ENCODE measurements around the gene SAPCD2. TPM values are rescaled to one million over a fixed set of nuclear protein-coding genes. Genes with fewer than 3 reads are reported as not detected.
A peak's percentile ranks its signal among the peaks of the same experiment; 100 is the strongest.

SAPCD2 gene
- total and polyA plus RNA-seq, 2 experiments from 2014 or later = 13.4 to 60.3 TPM

DNA sequence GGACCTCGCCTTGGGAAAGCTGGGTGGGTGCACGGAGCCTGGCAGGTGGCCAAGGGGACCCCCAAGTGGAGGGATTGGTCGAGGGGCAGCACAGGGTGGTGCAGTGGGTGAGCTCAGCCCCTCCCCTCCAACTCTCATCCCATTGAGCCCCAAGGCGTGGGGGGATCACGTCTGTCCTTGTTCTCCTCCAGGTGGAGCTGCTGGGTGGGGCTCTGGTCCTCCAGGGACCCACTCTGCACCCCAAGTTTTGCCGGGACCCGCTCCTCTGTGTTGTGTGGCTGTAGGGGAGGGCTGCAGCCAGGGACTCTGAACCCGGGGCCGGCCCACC lies 34.9 kb downstream of the SAPCD2 start (continued):
- TF ChIP-seq, protein P1, sequence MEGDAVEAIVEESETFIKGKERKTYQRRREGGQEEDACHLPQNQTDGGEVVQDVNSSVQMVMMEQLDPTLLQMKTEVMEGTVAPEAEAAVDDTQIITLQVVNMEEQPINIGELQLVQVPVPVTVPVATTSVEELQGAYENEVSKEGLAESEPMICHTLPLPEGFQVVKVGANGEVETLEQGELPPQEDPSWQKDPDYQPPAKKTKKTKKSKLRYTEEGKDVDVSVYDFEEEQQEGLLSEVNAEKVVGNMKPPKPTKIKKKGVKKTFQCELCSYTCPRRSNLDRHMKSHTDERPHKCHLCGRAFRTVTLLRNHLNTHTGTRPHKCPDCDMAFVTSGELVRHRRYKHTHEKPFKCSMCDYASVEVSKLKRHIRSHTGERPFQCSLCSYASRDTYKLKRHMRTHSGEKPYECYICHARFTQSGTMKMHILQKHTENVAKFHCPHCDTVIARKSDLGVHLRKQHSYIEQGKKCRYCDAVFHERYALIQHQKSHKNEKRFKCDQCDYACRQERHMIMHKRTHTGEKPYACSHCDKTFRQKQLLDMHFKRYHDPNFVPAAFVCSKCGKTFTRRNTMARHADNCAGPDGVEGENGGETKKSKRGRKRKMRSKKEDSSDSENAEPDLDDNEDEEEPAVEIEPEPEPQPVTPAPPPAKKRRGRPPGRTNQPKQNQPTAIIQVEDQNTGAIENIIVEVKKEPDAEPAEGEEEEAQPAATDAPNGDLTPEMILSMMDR (conservative IDR thresholded peaks at IDR 0.05; ENCODE audit: low read depth in 2 of 2) = peak in 1 of 2 experiments; percentile 14; a peak in 1 of 4 replicates
- TF ChIP-seq JUNB (IDR thresholded peaks at IDR 0.05; ENCODE audit: unreplicated experiment) (no peak), ZNF114 (CRISPR knock-in tag; IDR thresholded peaks at IDR 0.05) (no peak), POLR2AphosphoS5 (IDR thresholded peaks at IDR 0.05; ENCODE audit: low read depth) (no peak)
- TF ChIP-seq, protein P2, sequence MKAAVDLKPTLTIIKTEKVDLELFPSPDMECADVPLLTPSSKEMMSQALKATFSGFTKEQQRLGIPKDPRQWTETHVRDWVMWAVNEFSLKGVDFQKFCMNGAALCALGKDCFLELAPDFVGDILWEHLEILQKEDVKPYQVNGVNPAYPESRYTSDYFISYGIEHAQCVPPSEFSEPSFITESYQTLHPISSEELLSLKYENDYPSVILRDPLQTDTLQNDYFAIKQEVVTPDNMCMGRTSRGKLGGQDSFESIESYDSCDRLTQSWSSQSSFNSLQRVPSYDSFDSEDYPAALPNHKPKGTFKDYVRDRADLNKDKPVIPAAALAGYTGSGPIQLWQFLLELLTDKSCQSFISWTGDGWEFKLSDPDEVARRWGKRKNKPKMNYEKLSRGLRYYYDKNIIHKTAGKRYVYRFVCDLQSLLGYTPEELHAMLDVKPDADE (IDR thresholded peaks at IDR 0.05) = no peak

DNA sequence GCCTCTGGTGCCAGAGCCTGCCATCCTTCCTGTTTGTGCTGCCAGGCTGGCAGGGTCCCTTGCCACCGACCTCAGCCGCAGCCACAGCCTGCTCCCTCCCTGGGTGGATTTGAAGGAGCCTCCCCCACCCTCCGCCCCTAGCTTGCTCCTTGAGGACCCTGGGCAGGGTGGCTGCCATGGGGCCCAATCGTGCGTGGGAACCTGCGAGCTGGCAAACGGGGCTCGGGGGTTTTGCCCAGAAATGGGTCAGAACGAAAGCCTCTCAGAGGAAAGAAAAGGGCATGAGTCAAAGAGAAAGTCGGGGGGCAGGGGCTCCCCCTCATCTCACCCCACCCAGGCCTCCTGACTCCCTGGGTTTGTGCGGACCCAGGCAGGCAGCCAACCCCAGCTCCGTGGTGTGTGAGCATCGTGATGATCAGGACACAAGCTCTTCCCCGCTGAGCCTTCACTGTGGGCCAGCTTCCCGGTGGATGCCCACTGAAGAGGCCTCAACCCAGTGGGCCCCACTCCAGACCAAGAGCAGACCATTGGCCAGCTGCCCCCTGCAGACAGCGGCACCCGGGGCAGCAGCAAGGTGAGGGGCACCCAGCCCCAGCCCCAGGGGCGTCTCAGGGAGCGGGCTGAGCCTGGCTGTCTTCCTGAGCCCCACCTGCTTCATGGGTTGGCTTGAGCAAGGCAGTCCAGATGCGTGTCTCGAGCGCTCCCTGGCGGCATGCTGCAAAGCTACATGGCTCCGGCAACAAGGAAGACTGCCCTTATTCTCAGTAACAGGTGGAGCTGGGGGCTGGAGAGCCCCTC lies 35.4 kb downstream of the SAPCD2 start:
- Histone ChIP-seq H3F3A (replicated peaks; ENCODE audit: low read depth) (no peaks in the 10 kb centered on the region), H2AFZ (0 out of 2 replicates have a peak overlapping the region, but pooled peaks have one; percentile 72), H3K9me2 (ENCODE audit: insufficient read depth) (no peaks in the 10 kb centered on the region), H3K27me3 (ENCODE audit: insufficient read depth) (no peaks in the 10 kb centered on the region), H3K4me3 (peak overlapping the region; percentile 34; the same call in 1 of the 2 replicates), H3K4me1 (ENCODE audit: insufficient read depth) (no peaks in the 10 kb centered on the region), H3K27ac (ENCODE audit: low read depth) (no peak overlapping the region), H4K20me1 (replicated peaks; ENCODE audit: insufficient read depth) (no peaks in the 10 kb centered on the region), H3K79me2 (replicated peaks; ENCODE audit: insufficient read depth) (no peaks in the 10 kb centered on the region), H3K4me2 (peak overlapping the region; percentile 38; the same call in 1 of the 2 replicates), H3K36me3 (ENCODE audit: insufficient read depth) (no peaks in the 10 kb centered on the region)
- peak; percentile 95 for ATAC-seq
- H3K4me1 Mint-ChIP-seq = no peaks in the 10 kb centered on the region
- H3K9me3 Mint-ChIP-seq = no peaks in the 10 kb centered on the region
- peak; percentile 93 for DNase-seq (ENCODE audit: low spot score)
- no peaks in the 10 kb centered on the region; the same call in 2 of the 3 replicates for H3K36me3 Mint-ChIP-seq (ENCODE audit: low read depth)
- H3K27me3 Mint-ChIP-seq (ENCODE audit: insufficient read depth, low read depth, poor library complexity) = peaks cover 12% of the 10 kb centered on the region
- TF ChIP-seq CREB1 (CRISPR knock-in tag; IDR thresholded peaks at IDR 0.05; ENCODE audit: low read depth) (no peak), EZH2 (IDR thresholded peaks at IDR 0.05; ENCODE audit: low read depth, unreplicated experiment) (no peak)
- TF ChIP-seq, protein P1 (conservative IDR thresholded peaks at IDR 0.05; ENCODE audit: low read depth in 2 of 2) = peak; percentile 85 to 96
- no peak overlapping the region for H3K27ac Mint-ChIP-seq
- H3K4me3 Mint-ChIP-seq = no peak overlapping the region
